SK-N-SH treated with all-trans-retinoic acid at 6 μM for 48 hours (cell line): ENCODE measurements around the gene GAS5.

ENCODE experiments used
- ARNTL ChIP-seq: fragments of 450-650 bp; formaldehyde crosslinking; IDR thresholded peaks from 2 replicates; pipeline ENCODE4 v1.5.0; 2020; ENCODE audit warnings: low read depth, mild to moderate bottlenecking, moderate library complexity, borderline replicate concordance
- CSDC2 ChIP-seq: fragments of 250-450 bp; sonication (Bioruptor Pico); IDR thresholded peaks from 2 replicates; pipeline ENCODE4 v1.5.0; 2020; ENCODE audit warnings: mild to moderate bottlenecking, moderate library complexity
- ISL1 ChIP-seq: fragments of 250-450 bp; sonication (Bioruptor Pico); IDR thresholded peaks from 2 replicates; pipeline ENCODE4 v2.1.2; 2022; ENCODE audit warnings: mild to moderate bottlenecking, moderate library complexity
- SNAI2 ChIP-seq: fragments of 250-450 bp; sonication (Bioruptor Pico); IDR thresholded peaks from 2 replicates; pipeline ENCODE4 v1.5.0; 2020; ENCODE audit warnings: mild to moderate bottlenecking, moderate library complexity
- ZFP3 ChIP-seq: fragments of 250-450 bp; sonication (Bioruptor Pico); IDR thresholded peaks from 2 replicates; pipeline ENCODE4 v1.5.0; 2020; ENCODE audit warnings: mild to moderate bottlenecking, moderate library complexity
- ZFP30 ChIP-seq: fragments of 450-650 bp; formaldehyde crosslinking; IDR thresholded peaks from 2 replicates; pipeline ENCODE4 v1.5.0; 2022; ENCODE audit warnings: mild to moderate bottlenecking, moderate library complexity
- ZNF565 ChIP-seq: fragments of 450-650 bp; formaldehyde crosslinking; conservative IDR thresholded peaks from 2 replicates; pipeline ENCODE4 v1.5.0; 2020; ENCODE audit warnings: low read depth, mild to moderate bottlenecking, moderate library complexity
- ZNF8 ChIP-seq: fragments of 450-650 bp; formaldehyde crosslinking; IDR thresholded peaks from 2 replicates; pipeline ENCODE4 v1.5.0; 2020; ENCODE audit warnings: mild to moderate bottlenecking, moderate library complexity
- TF ChIP-seq, protein P1 (sequence below): fragments of 250-450 bp; sonication (Bioruptor Pico); IDR thresholded peaks from 2 replicates; pipeline ENCODE4 v1.8.0; 2021; ENCODE audit warnings: low read depth, mild to moderate bottlenecking, moderate library complexity, borderline replicate concordance
- TF ChIP-seq, protein P2 (sequence below): fragments of 250-450 bp; sonication (Bioruptor Pico); IDR thresholded peaks from 2 replicates; pipeline ENCODE4 v1.8.0; 2020; ENCODE audit warnings: mild to moderate bottlenecking, moderate library complexity, borderline replicate concordance

DNA sequence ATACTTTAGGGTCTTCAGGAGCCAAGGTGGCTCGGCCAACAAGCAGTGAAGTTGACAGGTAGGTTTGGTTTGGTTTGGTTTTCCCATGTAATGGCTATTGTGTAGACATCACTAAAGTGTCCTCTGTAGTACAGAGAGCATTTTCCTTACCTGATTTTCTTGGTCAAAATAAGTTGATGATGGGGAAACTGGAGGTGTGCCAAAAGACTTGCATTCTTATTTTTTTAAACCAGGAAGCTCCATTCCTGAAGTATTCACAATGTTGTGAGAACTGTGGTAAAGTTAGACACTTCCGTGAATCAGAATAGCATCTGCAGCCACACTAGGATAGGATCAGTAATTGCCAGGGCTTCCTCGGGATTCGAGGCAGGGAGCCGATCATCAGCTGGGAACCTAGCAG is 3.3 kb upstream of the GAS5 start:
- TF ChIP-seq CSDC2 (no peak), SNAI2 (no peak), ZFP30 (no peak), ZFP3 (no peak), ZNF8 (CRISPR knock-in tag) (no peak), ISL1 (CRISPR knock-in tag) (no peak), ZNF565 (no peak), ARNTL (CRISPR knock-in tag) (no peak)
- TF ChIP-seq, protein P1, sequence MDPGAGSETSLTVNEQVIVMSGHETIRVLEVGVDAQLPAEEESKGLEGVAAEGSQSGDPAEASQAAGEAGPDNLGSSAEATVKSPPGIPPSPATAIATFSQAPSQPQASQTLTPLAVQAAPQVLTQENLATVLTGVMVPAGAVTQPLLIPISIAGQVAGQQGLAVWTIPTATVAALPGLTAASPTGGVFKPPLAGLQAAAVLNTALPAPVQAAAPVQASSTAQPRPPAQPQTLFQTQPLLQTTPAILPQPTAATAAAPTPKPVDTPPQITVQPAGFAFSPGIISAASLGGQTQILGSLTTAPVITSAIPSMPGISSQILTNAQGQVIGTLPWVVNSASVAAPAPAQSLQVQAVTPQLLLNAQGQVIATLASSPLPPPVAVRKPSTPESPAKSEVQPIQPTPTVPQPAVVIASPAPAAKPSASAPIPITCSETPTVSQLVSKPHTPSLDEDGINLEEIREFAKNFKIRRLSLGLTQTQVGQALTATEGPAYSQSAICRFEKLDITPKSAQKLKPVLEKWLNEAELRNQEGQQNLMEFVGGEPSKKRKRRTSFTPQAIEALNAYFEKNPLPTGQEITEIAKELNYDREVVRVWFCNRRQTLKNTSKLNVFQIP (CRISPR knock-in tag): no peak
- TF ChIP-seq, protein P2, sequence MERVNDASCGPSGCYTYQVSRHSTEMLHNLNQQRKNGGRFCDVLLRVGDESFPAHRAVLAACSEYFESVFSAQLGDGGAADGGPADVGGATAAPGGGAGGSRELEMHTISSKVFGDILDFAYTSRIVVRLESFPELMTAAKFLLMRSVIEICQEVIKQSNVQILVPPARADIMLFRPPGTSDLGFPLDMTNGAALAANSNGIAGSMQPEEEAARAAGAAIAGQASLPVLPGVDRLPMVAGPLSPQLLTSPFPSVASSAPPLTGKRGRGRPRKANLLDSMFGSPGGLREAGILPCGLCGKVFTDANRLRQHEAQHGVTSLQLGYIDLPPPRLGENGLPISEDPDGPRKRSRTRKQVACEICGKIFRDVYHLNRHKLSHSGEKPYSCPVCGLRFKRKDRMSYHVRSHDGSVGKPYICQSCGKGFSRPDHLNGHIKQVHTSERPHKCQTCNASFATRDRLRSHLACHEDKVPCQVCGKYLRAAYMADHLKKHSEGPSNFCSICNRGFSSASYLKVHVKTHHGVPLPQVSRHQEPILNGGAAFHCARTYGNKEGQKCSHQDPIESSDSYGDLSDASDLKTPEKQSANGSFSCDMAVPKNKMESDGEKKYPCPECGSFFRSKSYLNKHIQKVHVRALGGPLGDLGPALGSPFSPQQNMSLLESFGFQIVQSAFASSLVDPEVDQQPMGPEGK (CRISPR knock-in tag): no peak
